Liver (tissue), 9 donors: ENCODE data around the gene ARHGAP33. TPM values are rescaled to one million over a fixed set of nuclear protein-coding genes. Genes with fewer than 3 reads are reported as not detected.

ENCODE experiments used
- DNase-seq: peaks from one replicate; pipeline ENCODE4 v3.0.0-alpha.2; 2017; ENCODE audit warnings: low spot score
- H3K27ac ChIP-seq, 2 donors: one replicate each; pipeline ENCODE4 v1.7.0; 2013; ENCODE audit warnings: inconsistent platforms in 2 of 2, low read length in 2 of 2, control low read depth in 1 of 2, low read depth in 1 of 2, mild to moderate bottlenecking in 1 of 2
- H3K27me3 ChIP-seq, 4 donors: one replicate each; pipeline versions ENCODE4 v1.6.1 to v1.7.0; 2013; ENCODE audit warnings: low read length in 3 of 4, inconsistent platforms in 1 of 4, mild to moderate bottlenecking in 1 of 4, moderate library complexity in 1 of 4; ENCODE audit not compliant: control insufficient read depth in 4 of 4, insufficient read depth in 4 of 4
- H3K36me3 ChIP-seq, 4 donors: one replicate each; pipeline versions ENCODE4 v1.6.1 to v1.7.0; 2013; ENCODE audit warnings: low read length in 3 of 4, mild to moderate bottlenecking in 3 of 4, low read depth in 1 of 4, moderate library complexity in 1 of 4; ENCODE audit not compliant: control insufficient read depth in 4 of 4, insufficient read depth in 3 of 4
- H3K4me1 ChIP-seq, 4 donors: one replicate each; pipeline versions ENCODE4 v1.6.1 to v1.7.0; 2013; ENCODE audit warnings: low read length in 3 of 4, mild to moderate bottlenecking in 3 of 4, moderate library complexity in 1 of 4; ENCODE audit not compliant: control insufficient read depth in 4 of 4, insufficient read depth in 4 of 4
- H3K4me3 ChIP-seq, 3 donors: one replicate each; pipeline versions ENCODE4 v1.6.1 to v1.7.0; 2013; ENCODE audit warnings: low read length in 3 of 3, control low read depth in 1 of 3, low read depth in 1 of 3, mild to moderate bottlenecking in 1 of 3
- H3K9ac ChIP-seq, 2 donors: one replicate each; pipeline ENCODE4 v1.7.0; 2013; ENCODE audit warnings: low read length in 2 of 2, mild to moderate bottlenecking in 2 of 2, moderate library complexity in 2 of 2, control low read depth in 1 of 2, low read depth in 1 of 2
- H3K9me3 ChIP-seq, 4 donors: one replicate each; pipeline versions ENCODE4 v1.6.1 to v1.7.0; 2013; ENCODE audit warnings: low read length in 3 of 4; ENCODE audit not compliant: control insufficient read depth in 4 of 4
- EGR1 ChIP-seq, 2 donors: IDR thresholded peaks; 2 replicates each; pipeline ENCODE4 v1.6.1; 2016 to 2018; ENCODE audit warnings: antibody characterized with exemption in 2 of 2, low read depth in 2 of 2
- FOXA1 ChIP-seq: IDR thresholded peaks from 2 replicates; pipeline ENCODE4 v1.6.1; 2016; ENCODE audit warnings: antibody characterized with exemption
- FOXA2 ChIP-seq: IDR thresholded peaks from 2 replicates; pipeline ENCODE4 v1.6.1; 2016; ENCODE audit warnings: antibody characterized with exemption
- HNF4A ChIP-seq, 2 donors: conservative IDR thresholded peaks; 2 replicates each; pipeline ENCODE4 v1.6.1; 2016; ENCODE audit warnings: antibody characterized with exemption in 2 of 2, mild to moderate bottlenecking in 2 of 2
- HNF4G ChIP-seq: IDR thresholded peaks from 2 replicates; pipeline ENCODE4 v1.6.1; 2016; ENCODE audit warnings: antibody characterized with exemption
- JUND ChIP-seq, 2 donors: IDR thresholded peaks; 2 replicates each; pipeline ENCODE4 v1.6.1; 2016; ENCODE audit warnings: antibody characterized with exemption in 2 of 2
- NR2F2 ChIP-seq: IDR thresholded peaks from 2 replicates; pipeline ENCODE4 v1.6.1; 2016; ENCODE audit warnings: antibody characterized with exemption
- RAD21 ChIP-seq, 2 donors: IDR thresholded peaks; 2 replicates each; pipeline ENCODE4 v1.6.1; 2016; ENCODE audit warnings: antibody characterized with exemption in 2 of 2, mild to moderate bottlenecking in 2 of 2
- RXRA ChIP-seq, 2 donors: IDR thresholded peaks; 2 replicates each; pipeline ENCODE4 v1.6.1; 2017 to 2018; ENCODE audit warnings: antibody characterized with exemption in 2 of 2, mild to moderate bottlenecking in 1 of 2
- TAF1 ChIP-seq: conservative IDR thresholded peaks from 2 replicates; pipeline ENCODE4 v1.6.1; 2016; ENCODE audit warnings: antibody characterized with exemption, mild to moderate bottlenecking
- YY1 ChIP-seq: IDR thresholded peaks from 2 replicates; pipeline ENCODE4 v1.6.1; 2016; ENCODE audit warnings: antibody characterized with exemption, mild to moderate bottlenecking
- ZBTB33 ChIP-seq: IDR thresholded peaks from 2 replicates; pipeline ENCODE4 v1.6.1; 2016; ENCODE audit warnings: antibody characterized with exemption
- WGBS: extraction: QIAGEN DNeasy Blood & Tissue Kit; methylation state at CpG from one replicate; pipeline ENCODE4 v1.1.7; 2013; 5-methylcytosine and 5-hydroxymethylcytosine counted together
- polyA plus RNA-seq, 2 donors: library from polyadenylated mRNA; stranded (reverse) in 1 of 2; unstranded in 1 of 2; fragments of 200-250 nt in 1 of 2; fragments of >200 nt in 1 of 2; fragmentation: Nextera tagmentation in 1 of 2; extraction: Ambion mirVana in 1 of 2; gene quantifications; one replicate each; pipeline versions ENCODE4 v1.2.1 to v1.2.3, GENCODE V29; 2013 to 2015
- total RNA-seq, 2 donors: library from RNA; depleted of rRNA; stranded (reverse); fragments of >200 nt; gene quantifications; one replicate each; pipeline ENCODE4 v1.2.3, GENCODE V29; 2014
- TF ChIP-seq, protein P1 (sequence below): IDR thresholded peaks from 2 replicates; pipeline ENCODE4 v1.6.1; 2016; ENCODE audit warnings: antibody characterized with exemption
- TF ChIP-seq, protein P2 (sequence below): fragments of 150-350 bp; IDR thresholded peaks from 2 replicates; pipeline ENCODE4 v1.5.1; 2017; ENCODE audit warnings: improper control_type of control experiment, low read depth, low read length; ENCODE audit not compliant: missing input control
- TF ChIP-seq, protein P3 (sequence below): IDR thresholded peaks from 2 replicates; pipeline ENCODE4 v1.6.1; 2016; ENCODE audit warnings: antibody characterized with exemption, mild to moderate bottlenecking
- TF ChIP-seq, protein P4 (sequence below): IDR thresholded peaks from 2 replicates; pipeline ENCODE4 v1.6.1; 2016; ENCODE audit warnings: antibody characterized with exemption
- donor health status: healthy.
- donor health status: healthy.
- donor health status: healthy.
- donor health status: healthy.
- donor health status: healthy.

The ARHGAP33 gene
- total and polyA plus RNA-seq, 4 donors: 0.85 to 10.1 (median 1.8) TPM

GRCh38 chr19:35734273-35734672 lies 41.1 kb upstream of the ARHGAP33 start:
- no peak overlapping the region for H3K4me3 ChIP-seq
- peaks cover 31 to 88% (median 41%) of the 10 kb centered on the region in 4 donors for H3K36me3 ChIP-seq
- H3K27me3 ChIP-seq: no peaks in the 10 kb centered on the region
- 96% methylated on average over 8 of the region's 8 CpGs for WGBS
- H3K9ac ChIP-seq: no peak overlapping the region
- peaks cover 0 to 10% (median 2%) of the 10 kb centered on the region in 4 donors for H3K4me1 ChIP-seq
- no peak overlapping the region for H3K27ac ChIP-seq
- TF ChIP-seq, protein P1, sequence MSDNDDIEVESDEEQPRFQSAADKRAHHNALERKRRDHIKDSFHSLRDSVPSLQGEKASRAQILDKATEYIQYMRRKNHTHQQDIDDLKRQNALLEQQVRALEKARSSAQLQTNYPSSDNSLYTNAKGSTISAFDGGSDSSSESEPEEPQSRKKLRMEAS: no peak
- TF ChIP-seq HNF4A (conservative IDR thresholded peaks at IDR 0.05) (no peak), RAD21 (IDR thresholded peaks at IDR 0.05) (no peak), JUND (IDR thresholded peaks at IDR 0.05) (no peak), EGR1 (IDR thresholded peaks at IDR 0.05; ENCODE audit: low read depth in 2 of 2) (no peak), YY1 (no peak), NR2F2 (no peak), FOXA2 (no peak), HNF4G (no peak), RXRA (IDR thresholded peaks at IDR 0.05) (no peak), ZBTB33 (no peak), TAF1 (no peak), FOXA1 (no peak)
- TF ChIP-seq, protein P2, sequence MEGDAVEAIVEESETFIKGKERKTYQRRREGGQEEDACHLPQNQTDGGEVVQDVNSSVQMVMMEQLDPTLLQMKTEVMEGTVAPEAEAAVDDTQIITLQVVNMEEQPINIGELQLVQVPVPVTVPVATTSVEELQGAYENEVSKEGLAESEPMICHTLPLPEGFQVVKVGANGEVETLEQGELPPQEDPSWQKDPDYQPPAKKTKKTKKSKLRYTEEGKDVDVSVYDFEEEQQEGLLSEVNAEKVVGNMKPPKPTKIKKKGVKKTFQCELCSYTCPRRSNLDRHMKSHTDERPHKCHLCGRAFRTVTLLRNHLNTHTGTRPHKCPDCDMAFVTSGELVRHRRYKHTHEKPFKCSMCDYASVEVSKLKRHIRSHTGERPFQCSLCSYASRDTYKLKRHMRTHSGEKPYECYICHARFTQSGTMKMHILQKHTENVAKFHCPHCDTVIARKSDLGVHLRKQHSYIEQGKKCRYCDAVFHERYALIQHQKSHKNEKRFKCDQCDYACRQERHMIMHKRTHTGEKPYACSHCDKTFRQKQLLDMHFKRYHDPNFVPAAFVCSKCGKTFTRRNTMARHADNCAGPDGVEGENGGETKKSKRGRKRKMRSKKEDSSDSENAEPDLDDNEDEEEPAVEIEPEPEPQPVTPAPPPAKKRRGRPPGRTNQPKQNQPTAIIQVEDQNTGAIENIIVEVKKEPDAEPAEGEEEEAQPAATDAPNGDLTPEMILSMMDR: no peak
- TF ChIP-seq, protein P3, sequence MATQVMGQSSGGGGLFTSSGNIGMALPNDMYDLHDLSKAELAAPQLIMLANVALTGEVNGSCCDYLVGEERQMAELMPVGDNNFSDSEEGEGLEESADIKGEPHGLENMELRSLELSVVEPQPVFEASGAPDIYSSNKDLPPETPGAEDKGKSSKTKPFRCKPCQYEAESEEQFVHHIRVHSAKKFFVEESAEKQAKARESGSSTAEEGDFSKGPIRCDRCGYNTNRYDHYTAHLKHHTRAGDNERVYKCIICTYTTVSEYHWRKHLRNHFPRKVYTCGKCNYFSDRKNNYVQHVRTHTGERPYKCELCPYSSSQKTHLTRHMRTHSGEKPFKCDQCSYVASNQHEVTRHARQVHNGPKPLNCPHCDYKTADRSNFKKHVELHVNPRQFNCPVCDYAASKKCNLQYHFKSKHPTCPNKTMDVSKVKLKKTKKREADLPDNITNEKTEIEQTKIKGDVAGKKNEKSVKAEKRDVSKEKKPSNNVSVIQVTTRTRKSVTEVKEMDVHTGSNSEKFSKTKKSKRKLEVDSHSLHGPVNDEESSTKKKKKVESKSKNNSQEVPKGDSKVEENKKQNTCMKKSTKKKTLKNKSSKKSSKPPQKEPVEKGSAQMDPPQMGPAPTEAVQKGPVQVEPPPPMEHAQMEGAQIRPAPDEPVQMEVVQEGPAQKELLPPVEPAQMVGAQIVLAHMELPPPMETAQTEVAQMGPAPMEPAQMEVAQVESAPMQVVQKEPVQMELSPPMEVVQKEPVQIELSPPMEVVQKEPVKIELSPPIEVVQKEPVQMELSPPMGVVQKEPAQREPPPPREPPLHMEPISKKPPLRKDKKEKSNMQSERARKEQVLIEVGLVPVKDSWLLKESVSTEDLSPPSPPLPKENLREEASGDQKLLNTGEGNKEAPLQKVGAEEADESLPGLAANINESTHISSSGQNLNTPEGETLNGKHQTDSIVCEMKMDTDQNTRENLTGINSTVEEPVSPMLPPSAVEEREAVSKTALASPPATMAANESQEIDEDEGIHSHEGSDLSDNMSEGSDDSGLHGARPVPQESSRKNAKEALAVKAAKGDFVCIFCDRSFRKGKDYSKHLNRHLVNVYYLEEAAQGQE: no peak
- TF ChIP-seq, protein P4, sequence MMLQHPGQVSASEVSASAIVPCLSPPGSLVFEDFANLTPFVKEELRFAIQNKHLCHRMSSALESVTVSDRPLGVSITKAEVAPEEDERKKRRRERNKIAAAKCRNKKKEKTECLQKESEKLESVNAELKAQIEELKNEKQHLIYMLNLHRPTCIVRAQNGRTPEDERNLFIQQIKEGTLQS: no peak
- H3K9me3 ChIP-seq: no peaks in the 10 kb centered on the region
- DNase-seq: no peak

GRCh38 chr19:35734889-35735288 lies 40.5 kb upstream of the ARHGAP33 start:
- no peak overlapping the region for H3K27ac ChIP-seq
- WGBS: 90% methylated on average over 5 of the region's 5 CpGs
- H3K4me3 ChIP-seq: no peak overlapping the region
- DNase-seq: no peak
- TF ChIP-seq JUND (IDR thresholded peaks at IDR 0.05): no peak
- TF ChIP-seq TAF1: no peak
- TF ChIP-seq, protein P4: no peak
- TF ChIP-seq HNF4A (conservative IDR thresholded peaks at IDR 0.05): no peak
- no peak for TF ChIP-seq ZBTB33
- TF ChIP-seq, protein P1: no peak
- TF ChIP-seq, protein P2: no peak
- no peak for TF ChIP-seq HNF4G
- no peak overlapping the region for H3K9ac ChIP-seq
- H3K36me3 ChIP-seq: peaks cover 25 to 81% (median 37%) of the 10 kb centered on the region in 4 donors
- no peaks in the 10 kb centered on the region for H3K27me3 ChIP-seq
- no peaks in the 10 kb centered on the region for H3K9me3 ChIP-seq
- peaks cover 0 to 16% (median 6%) of the 10 kb centered on the region in 4 donors for H3K4me1 ChIP-seq
